Neural cell (in vitro differentiated cells): ENCODE data around the gene LRRC2. TPM values are rescaled to one million over a fixed set of nuclear protein-coding genes. Genes with fewer than 3 reads are reported as not detected.

Source experiments
- H2AFZ ChIP-seq: fragments of 200-600, 300-800 bp; sonication (generic), shearing (Covaris generic); 2 replicates; pipeline ENCODE4 v1.6.0; 2014; ENCODE audit warnings: low read depth, mild to moderate bottlenecking, antibody characterized with exemption, low read length, moderate library complexity
- H3F3A ChIP-seq: fragments of 200-600 bp; shearing (Covaris generic); 2 replicates; pipeline ENCODE4 v1.6.1; 2016; ENCODE audit warnings: mild to moderate bottlenecking, moderate library complexity, mixed read lengths, antibody characterized with exemption, low read length; ENCODE audit not compliant: insufficient read depth, poor library complexity, severe bottlenecking
- H3K27ac ChIP-seq: fragments of 200-600, 300-800 bp; sonication (generic), shearing (Covaris generic); 2 replicates; pipeline ENCODE4 v1.5.1; 2014; ENCODE audit warnings: mild to moderate bottlenecking, low read length, moderate library complexity
- H3K27me3 ChIP-seq: fragments of 300-800, 200-600 bp; sonication (generic), shearing (Covaris generic); 2 replicates; pipeline ENCODE4 v1.6.0; 2014; ENCODE audit warnings: mild to moderate bottlenecking, low read depth, low read length, moderate library complexity; ENCODE audit not compliant: insufficient read depth
- H3K36me3 ChIP-seq: fragments of 300-800, 200-600 bp; sonication (generic), shearing (Covaris generic); 2 replicates; pipeline ENCODE4 v1.5.1; 2014; ENCODE audit warnings: mild to moderate bottlenecking, antibody characterized with exemption, low read length, moderate library complexity; ENCODE audit not compliant: insufficient read depth
- H3K4me2 ChIP-seq: fragments of 300-800, 200-600 bp; sonication (generic), shearing (Covaris generic); 2 replicates; pipeline ENCODE4 v1.6.0; 2014; ENCODE audit warnings: mild to moderate bottlenecking, low read length
- H3K4me3 ChIP-seq: fragments of 300-800, 200-600 bp; sonication (generic), shearing (Covaris generic); 2 replicates; pipeline ENCODE4 v1.5.1; 2014; ENCODE audit warnings: mild to moderate bottlenecking, low read length, moderate library complexity
- H3K79me2 ChIP-seq: fragments of 200-600 bp; shearing (Covaris generic); replicated peaks from 2 replicates; pipeline ENCODE4 v1.6.0; 2014; ENCODE audit warnings: mild to moderate bottlenecking, low read length, moderate library complexity; ENCODE audit not compliant: insufficient read depth
- H3K9ac ChIP-seq: fragments of 300-800, 200-600 bp; sonication (generic), shearing (Covaris generic); 2 replicates; pipeline ENCODE4 v1.6.1; 2016; ENCODE audit warnings: mild to moderate bottlenecking, low read length, mixed read lengths
- H3K9me2 ChIP-seq: fragments of 200-600 bp; shearing (Covaris generic); 2 replicates; pipeline ENCODE4 v1.6.1; 2016; ENCODE audit warnings: mild to moderate bottlenecking, low read length, mixed read lengths; ENCODE audit not compliant: insufficient read depth
- H3K9me3 ChIP-seq: fragments of 200-600, 300-800 bp; sonication (generic), shearing (Covaris generic); 2 replicates; pipeline ENCODE4 v1.6.1; 2016; ENCODE audit warnings: mild to moderate bottlenecking, mixed run types, low read length, moderate library complexity, mixed read lengths
- H4K20me1 ChIP-seq: fragments of 200-600 bp; shearing (Covaris generic); 2 replicates; pipeline ENCODE4 v1.6.1; 2016; ENCODE audit warnings: mild to moderate bottlenecking, mixed run types; ENCODE audit not compliant: insufficient read depth
- EP300 ChIP-seq: fragments of 450-650 bp; conservative IDR thresholded peaks from 2 replicates; pipeline ENCODE4 v1.6.1; 2014; ENCODE audit warnings: antibody characterized with exemption, mild to moderate bottlenecking, moderate library complexity; ENCODE audit not compliant: poor library complexity, severe bottlenecking
- EZH2 ChIP-seq: fragments of 200-600, 300-800 bp; shearing (Covaris generic), sonication (generic); IDR thresholded peaks from 2 replicates; pipeline ENCODE4 v1.6.1; 2014; ENCODE audit warnings: antibody characterized with exemption, low read length, borderline replicate concordance, mild to moderate bottlenecking; ENCODE audit not compliant: insufficient read depth, poor library complexity, severe bottlenecking
- MXI1 ChIP-seq: fragments of 450-650 bp; conservative IDR thresholded peaks from 2 replicates; pipeline ENCODE4 v1.6.1; 2014; ENCODE audit warnings: antibody characterized with exemption, mild to moderate bottlenecking; ENCODE audit not compliant: poor library complexity, severe bottlenecking
- POLR2AphosphoS5 ChIP-seq: IDR thresholded peaks from 2 replicates; pipeline ENCODE4 v1.6.1; 2012
- RAD21 ChIP-seq: fragments of 450-650 bp; conservative IDR thresholded peaks from 2 replicates; pipeline ENCODE4 v1.6.1; 2014; ENCODE audit warnings: antibody characterized with exemption, mild to moderate bottlenecking, moderate library complexity
- SMC3 ChIP-seq: fragments of 450-650 bp; conservative IDR thresholded peaks from 2 replicates; pipeline ENCODE4 v1.6.1; 2014; ENCODE audit warnings: antibody characterized with exemption, mild to moderate bottlenecking, moderate library complexity; ENCODE audit not compliant: poor library complexity
- TAF1 ChIP-seq: IDR thresholded peaks from 2 replicates; pipeline ENCODE4 v1.6.1; 2012; ENCODE audit warnings: low read depth
- polyA plus RNA-seq: library from polyadenylated mRNA; depleted of rRNA; stranded (reverse); fragments of >200 nt; gene quantifications from 2 replicates; pipeline ENCODE4 v1.2.3, GENCODE V29; 2014
- TF ChIP-seq, protein P1 (sequence below): IDR thresholded peaks from 2 replicates; pipeline ENCODE4 v1.6.1; 2012; ENCODE audit warnings: borderline replicate concordance
- TF ChIP-seq, protein P2 (sequence below): fragments of 450-650 bp; IDR thresholded peaks from 2 replicates; pipeline ENCODE4 v1.5.1; 2014; ENCODE audit warnings: antibody characterized with exemption, mild to moderate bottlenecking, moderate library complexity; ENCODE audit not compliant: poor library complexity, severe bottlenecking

LRRC2 gene
- polyA plus RNA-seq, 1 donor from 2014 or later, result not detected

DNA sequence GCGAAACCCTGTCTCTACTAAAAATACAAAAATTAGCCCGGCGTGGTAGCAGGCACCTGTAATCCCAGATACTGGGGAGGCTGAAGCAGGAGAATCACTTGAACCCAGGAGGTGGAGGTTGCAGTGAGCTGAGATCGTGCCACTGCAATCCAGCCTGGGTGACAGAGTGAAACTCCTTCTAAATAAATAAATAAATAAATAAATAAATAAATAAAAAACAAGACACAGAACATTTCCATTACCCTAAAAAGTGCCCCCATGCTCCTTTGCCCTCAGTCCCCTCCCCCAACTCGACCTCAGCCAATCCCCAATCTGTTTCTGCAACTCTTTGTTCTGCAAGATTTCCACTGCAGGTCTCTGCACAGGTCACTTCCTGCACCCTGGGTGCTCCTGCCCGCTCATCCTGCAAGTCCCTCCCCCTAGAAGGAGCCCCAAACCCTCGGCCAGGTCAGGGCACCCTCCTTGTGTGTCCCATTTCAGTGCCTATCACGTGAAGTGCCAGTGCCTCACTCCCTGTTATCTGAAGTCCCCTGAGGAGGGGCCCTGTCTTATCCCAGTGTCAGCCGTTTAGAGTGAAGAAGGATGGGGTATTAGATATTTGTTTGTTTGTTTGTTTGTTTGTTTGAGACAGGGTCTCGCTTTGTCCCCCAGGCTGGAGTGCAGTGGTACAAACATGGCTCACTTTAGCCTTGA is 47.4 kb upstream of the LRRC2 start:
- no peak for TF ChIP-seq TAF1
- TF ChIP-seq RAD21, result no peak
- TF ChIP-seq, protein P1, sequence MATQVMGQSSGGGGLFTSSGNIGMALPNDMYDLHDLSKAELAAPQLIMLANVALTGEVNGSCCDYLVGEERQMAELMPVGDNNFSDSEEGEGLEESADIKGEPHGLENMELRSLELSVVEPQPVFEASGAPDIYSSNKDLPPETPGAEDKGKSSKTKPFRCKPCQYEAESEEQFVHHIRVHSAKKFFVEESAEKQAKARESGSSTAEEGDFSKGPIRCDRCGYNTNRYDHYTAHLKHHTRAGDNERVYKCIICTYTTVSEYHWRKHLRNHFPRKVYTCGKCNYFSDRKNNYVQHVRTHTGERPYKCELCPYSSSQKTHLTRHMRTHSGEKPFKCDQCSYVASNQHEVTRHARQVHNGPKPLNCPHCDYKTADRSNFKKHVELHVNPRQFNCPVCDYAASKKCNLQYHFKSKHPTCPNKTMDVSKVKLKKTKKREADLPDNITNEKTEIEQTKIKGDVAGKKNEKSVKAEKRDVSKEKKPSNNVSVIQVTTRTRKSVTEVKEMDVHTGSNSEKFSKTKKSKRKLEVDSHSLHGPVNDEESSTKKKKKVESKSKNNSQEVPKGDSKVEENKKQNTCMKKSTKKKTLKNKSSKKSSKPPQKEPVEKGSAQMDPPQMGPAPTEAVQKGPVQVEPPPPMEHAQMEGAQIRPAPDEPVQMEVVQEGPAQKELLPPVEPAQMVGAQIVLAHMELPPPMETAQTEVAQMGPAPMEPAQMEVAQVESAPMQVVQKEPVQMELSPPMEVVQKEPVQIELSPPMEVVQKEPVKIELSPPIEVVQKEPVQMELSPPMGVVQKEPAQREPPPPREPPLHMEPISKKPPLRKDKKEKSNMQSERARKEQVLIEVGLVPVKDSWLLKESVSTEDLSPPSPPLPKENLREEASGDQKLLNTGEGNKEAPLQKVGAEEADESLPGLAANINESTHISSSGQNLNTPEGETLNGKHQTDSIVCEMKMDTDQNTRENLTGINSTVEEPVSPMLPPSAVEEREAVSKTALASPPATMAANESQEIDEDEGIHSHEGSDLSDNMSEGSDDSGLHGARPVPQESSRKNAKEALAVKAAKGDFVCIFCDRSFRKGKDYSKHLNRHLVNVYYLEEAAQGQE, result no peak
- TF ChIP-seq SMC3, result no peak
- TF ChIP-seq MXI1, result no peak
- TF ChIP-seq, protein P2, sequence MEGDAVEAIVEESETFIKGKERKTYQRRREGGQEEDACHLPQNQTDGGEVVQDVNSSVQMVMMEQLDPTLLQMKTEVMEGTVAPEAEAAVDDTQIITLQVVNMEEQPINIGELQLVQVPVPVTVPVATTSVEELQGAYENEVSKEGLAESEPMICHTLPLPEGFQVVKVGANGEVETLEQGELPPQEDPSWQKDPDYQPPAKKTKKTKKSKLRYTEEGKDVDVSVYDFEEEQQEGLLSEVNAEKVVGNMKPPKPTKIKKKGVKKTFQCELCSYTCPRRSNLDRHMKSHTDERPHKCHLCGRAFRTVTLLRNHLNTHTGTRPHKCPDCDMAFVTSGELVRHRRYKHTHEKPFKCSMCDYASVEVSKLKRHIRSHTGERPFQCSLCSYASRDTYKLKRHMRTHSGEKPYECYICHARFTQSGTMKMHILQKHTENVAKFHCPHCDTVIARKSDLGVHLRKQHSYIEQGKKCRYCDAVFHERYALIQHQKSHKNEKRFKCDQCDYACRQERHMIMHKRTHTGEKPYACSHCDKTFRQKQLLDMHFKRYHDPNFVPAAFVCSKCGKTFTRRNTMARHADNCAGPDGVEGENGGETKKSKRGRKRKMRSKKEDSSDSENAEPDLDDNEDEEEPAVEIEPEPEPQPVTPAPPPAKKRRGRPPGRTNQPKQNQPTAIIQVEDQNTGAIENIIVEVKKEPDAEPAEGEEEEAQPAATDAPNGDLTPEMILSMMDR, result no peak
- no peak for TF ChIP-seq EP300
- TF ChIP-seq POLR2AphosphoS5, result no peak
- no peak for TF ChIP-seq EZH2
- Histone ChIP-seq H3K79me2 (no peaks in the 10 kb centered on the region), H3K27ac (no peak overlapping the region), H4K20me1 (no peaks in the 10 kb centered on the region), H3K4me3 (no peak overlapping the region), H3K9me2 (no peaks in the 10 kb centered on the region), H3F3A (no peaks in the 10 kb centered on the region), H3K4me2 (no peak overlapping the region), H3K9me3 (no peaks in the 10 kb centered on the region), H3K9ac (no peak overlapping the region), H3K36me3 (no peaks in the 10 kb centered on the region), H3K27me3 (no peaks in the 10 kb centered on the region), H2AFZ (no peak overlapping the region)

GRCh38 chr3:46612324-46612723 is 46.2 kb upstream of the LRRC2 start, which contains the start of gene FAM240A:
Gene FAM240A (plus strand): TSS chr3:46612525. CDS start chr3:46612684, 159 bp downstream.
- no peak within 1 kb of the TSS for H2AFZ ChIP-seq
- H3K9me2 ChIP-seq, result no peaks in the 10 kb centered on the region
- no peak within 1 kb of the TSS for H3K4me2 ChIP-seq
- H3K27ac ChIP-seq, result no peak within 1 kb of the TSS
- TF ChIP-seq RAD21 (no peak), TAF1 (no peak), EP300 (no peak), SMC3 (no peak), MXI1 (no peak), POLR2AphosphoS5 (no peak), EZH2 (no peak)
- TF ChIP-seq, protein P2, result no peak
- TF ChIP-seq, protein P1, result no peak
- H4K20me1 ChIP-seq, result no peaks in the 10 kb centered on the region
- no peaks in the 10 kb centered on the region for H3K9me3 ChIP-seq
- no peaks in the 10 kb centered on the region for H3K79me2 ChIP-seq
- H3F3A ChIP-seq, result no peaks in the 10 kb centered on the region
- no peak within 1 kb of the TSS for H3K9ac ChIP-seq
- no peaks in the 10 kb centered on the region for H3K27me3 ChIP-seq
- no peak within 1 kb of the TSS for H3K4me3 ChIP-seq
- H3K36me3 ChIP-seq, result no peaks in the 10 kb centered on the region
